Measurements from ENCODE around the gene FYN. TPM values are rescaled to one million over a fixed set of nuclear protein-coding genes. Genes with fewer than 3 reads are reported as not detected.

FYN gene
- total and polyA plus RNA-seq, 10 of the 15 experiments (the other 5 are each of a cell fraction or from before 2014, with no cell fraction given), result 51.4 to 247 (median 138) TPM

GRCh38 chr6:111793711-111794111 is 79.5 kb downstream of the FYN start (continued):
- TF ChIP-seq E4F1 (IDR thresholded peaks at IDR 0.05; ENCODE audit: borderline replicate concordance, partially characterized antibody) (no peak), ZZZ3 (IDR thresholded peaks at IDR 0.05; ENCODE audit: control insufficient read depth, insufficient read length, low read depth) (no peak), TAF1 (IDR thresholded peaks at IDR 0.05; ENCODE audit: borderline replicate concordance, low read depth, low read length) (no peak), TCF7 (IDR thresholded peaks at IDR 0.05; ENCODE audit: borderline replicate concordance) (no peak), ZNF687 (IDR thresholded peaks at IDR 0.05) (peak; percentile 52), GATAD2B (conservative IDR thresholded peaks at IDR 0.05; ENCODE audit: low read depth) (peak; percentile 43; the same call in 1 of the 2 replicates), IRF3 (IDR thresholded peaks at IDR 0.05) (no peak), POLR2A (IDR thresholded peaks at IDR 0.05; ENCODE audit: low read depth, low read length) (peak; percentile 56), KLF5 (IDR thresholded peaks at IDR 0.05; ENCODE audit: partially characterized antibody) (no peak), ZSCAN29 (IDR thresholded peaks at IDR 0.05) (no peak), PAX8 (IDR thresholded peaks at IDR 0.05) (no peak), EZH2 (IDR thresholded peaks at IDR 0.05; ENCODE audit: borderline replicate concordance, control insufficient read depth, low read depth, low read length) (no peak), POLR2AphosphoS5 (IDR thresholded peaks at IDR 0.05; ENCODE audit: low read length) (peak; percentile 72), SREBF2 (IDR thresholded peaks at IDR 0.05; ENCODE audit: low read length) (no peak), EED (IDR thresholded peaks at IDR 0.05; ENCODE audit: low read depth) (peak; percentile 57; the same call in 1 of the 2 replicates), SIN3A (IDR thresholded peaks at IDR 0.05; ENCODE audit: low read depth, low read length) (0 out of 2 replicates have a peak, but pooled peaks have one; percentile 41), RB1 (IDR thresholded peaks at IDR 0.05; ENCODE audit: borderline replicate concordance) (no peak), HSF1 (IDR thresholded peaks at IDR 0.05; ENCODE audit: low read depth, low read length) (no peak), MYC (IDR thresholded peaks at IDR 0.05; ENCODE audit: insufficient read depth, insufficient read length, insufficient replicate concordance, low read length, severe bottlenecking) (no peak), RCOR1 (conservative IDR thresholded peaks at IDR 0.05; ENCODE audit: low read depth, low read length) (no peak), NR2F1 (conservative IDR thresholded peaks at IDR 0.05) (no peak), BHLHE40 (IDR thresholded peaks at IDR 0.05; ENCODE audit: borderline replicate concordance in 1 of 2, low read depth in 2 of 2, low read length in 1 of 2) (peak; percentile 31 to 43; a peak in 1 of 4 replicates), NFXL1 (IDR thresholded peaks at IDR 0.05; ENCODE audit: borderline replicate concordance) (no peak), CHD1 (IDR thresholded peaks at IDR 0.05; ENCODE audit: low read depth, low read length) (no peak)
